Measurements from ENCODE around the gene NANS.

DNA sequence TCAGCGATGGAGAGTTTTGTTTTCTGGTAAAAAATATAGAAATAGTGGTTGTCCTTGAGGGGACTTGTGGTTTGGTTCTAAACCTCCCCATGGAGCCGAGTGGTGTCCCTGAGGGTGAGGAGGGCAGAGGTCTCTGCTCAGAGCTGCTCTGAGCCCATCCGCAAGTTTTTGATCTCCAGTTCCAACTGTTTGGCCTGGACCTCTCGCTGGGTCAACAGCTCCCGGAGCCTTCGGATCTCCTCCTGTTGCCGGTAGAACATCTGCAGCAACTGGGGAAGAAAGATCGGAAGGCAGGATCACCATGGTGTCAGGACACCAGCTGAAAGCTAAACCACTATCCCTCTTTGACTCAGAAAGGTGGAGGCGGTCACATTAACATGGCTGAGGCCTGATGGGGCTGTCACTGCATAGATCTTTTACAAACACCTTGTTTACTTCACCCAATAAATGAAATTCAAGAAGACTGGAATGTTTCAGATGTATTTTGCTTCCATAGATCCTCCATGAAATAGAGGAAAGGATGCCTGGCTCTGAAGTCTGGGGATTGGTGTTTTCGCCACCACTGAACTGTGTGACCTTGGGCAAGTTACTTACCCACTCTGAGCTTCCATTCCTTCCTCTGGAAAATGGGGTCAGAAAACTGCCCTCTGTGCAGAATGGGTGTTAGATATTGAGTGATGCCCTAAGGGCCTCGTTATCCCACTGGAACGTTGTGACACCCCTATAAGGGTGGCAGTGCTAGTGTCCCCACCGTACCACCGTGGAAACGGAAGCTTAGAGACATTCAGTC lies 68.3 kb downstream of the NANS start:
- TF ChIP-seq GATA2 (IDR thresholded peaks at IDR 0.05; ENCODE audit: low read depth, low read length) (no peak), GATA3 (IDR thresholded peaks at IDR 0.05; ENCODE audit: low read depth, low read length) (no peak)

Data from SH-SY5Y (cell line).